Upper lobe of left lung (tissue), 6 donors: ENCODE measurements around the gene SPOCD1. TPM values are rescaled to one million over a fixed set of nuclear protein-coding genes. Genes with fewer than 3 reads are reported as not detected.
A peak's percentile ranks its signal among the peaks of the same experiment; 100 is the strongest.

ENCODE experiments used
- ATAC-seq, 2 donors: fragments of 200-7000 bp; cut with Tn5 transposase; one replicate each; pipeline ENCODE4 v1.9.1; 2022; ENCODE audit warnings: mild to moderate bottlenecking in 2 of 2, moderate library complexity in 2 of 2; ENCODE audit not compliant: low FRiP score in 2 of 2
- DNase-seq, 2 donors: peaks; one replicate each; pipeline ENCODE4 v3.0.0-alpha.2; 2019 to 2020
- H3K27ac ChIP-seq, 4 donors: fragments of 200-600 bp; sonication (generic); one replicate each; pipeline ENCODE4 v1.5.1; 2016 to 2019
- H3K27me3 ChIP-seq, 4 donors: fragments of 200-600 bp; sonication (generic); one replicate each; pipeline ENCODE4 v1.5.1; 2017 to 2019
- H3K36me3 ChIP-seq, 4 donors: fragments of 200-600 bp; sonication (generic); one replicate each; pipeline ENCODE4 v1.5.1; 2016 to 2019
- H3K4me1 ChIP-seq, 4 donors: fragments of 200-600 bp; sonication (generic); one replicate each; pipeline ENCODE4 v1.5.1; 2018 to 2019
- H3K4me3 ChIP-seq, 4 donors: fragments of 200-600 bp; sonication (generic); one replicate each; pipeline ENCODE4 v1.5.1; 2017 to 2019; ENCODE audit warnings: mild to moderate bottlenecking in 2 of 4, moderate library complexity in 1 of 4
- H3K9me3 ChIP-seq, 4 donors: fragments of 200-600 bp; sonication (generic); one replicate each; pipeline ENCODE4 v1.5.1; 2018 to 2019
- EP300 ChIP-seq, 4 donors: sonication (generic); formaldehyde crosslinking; IDR thresholded peaks; one replicate each; pipeline ENCODE4 v1.5.1; 2017; ENCODE audit warnings: antibody characterized with exemption in 4 of 4, control low read depth in 2 of 4
- POLR2A ChIP-seq, 4 donors: fragments of 450-650 bp; IDR thresholded peaks; one replicate each; pipeline ENCODE4 v1.5.1; 2016 to 2017; ENCODE audit warnings: antibody characterized with exemption in 4 of 4, mild to moderate bottlenecking in 2 of 4
- POLR2AphosphoS5 ChIP-seq, 2 donors: sonication (generic); formaldehyde crosslinking; IDR thresholded peaks; one replicate each; pipeline ENCODE4 v1.5.1; 2017; ENCODE audit warnings: antibody characterized with exemption in 2 of 2
- WGBS, 2 donors: methylation state at CpG; one replicate each; pipeline ENCODE4 v1.1.5; 2017 to 2018; 5-methylcytosine and 5-hydroxymethylcytosine counted together
- total RNA-seq, 6 donors: library from RNA; depleted of rRNA in 4 of 6; stranded (reverse); fragments of >200 nt in 4 of 6; gene quantifications; one replicate each; pipeline versions ENCODE4 v1.1.0 to v1.2.1, GENCODE V29; 2016 to 2021
- TF ChIP-seq, protein P1 (sequence below), 6 experiments: fragments of 450-650 bp in 4 of 6; fragments of 200-600 bp in 2 of 6; sonication (generic) in 2 of 6; IDR thresholded peaks; one replicate each; pipeline ENCODE4 v1.5.1; 2016 to 2019; ENCODE audit warnings: antibody characterized with exemption in 6 of 6
- donor health status: DM: no; HTN: no; CAD: no; lungs with moderate emphysema.
- donor health status: DM: no; HTN: yes; CAD: no; lungs with severe emphysema.

SPOCD1 gene
- total RNA-seq, 6 donors from 2014 or later = 7.3 to 63.3 (median 10.4) TPM

DNA sequence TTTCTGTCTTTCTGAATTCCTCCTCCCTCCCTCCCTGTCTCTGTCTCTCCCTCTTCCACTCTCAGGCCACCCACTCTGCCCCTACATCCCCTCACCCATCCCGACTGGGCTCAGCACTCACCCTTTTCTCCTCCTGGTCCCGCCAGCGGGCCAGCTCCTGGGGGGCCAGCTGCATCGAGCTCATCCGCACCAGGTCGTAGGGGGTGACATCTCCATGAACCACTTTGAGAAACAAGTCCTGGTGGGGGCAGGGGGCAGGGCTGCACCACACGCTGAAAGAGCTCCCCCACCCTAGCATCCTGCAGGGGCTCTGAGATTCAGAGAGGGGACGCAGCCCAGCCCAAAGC lies 17.8 kb downstream of the SPOCD1 start:
- Histone ChIP-seq H3K9me3 (no peaks in the 10 kb centered on the region), H3K36me3 (no peaks in the 10 kb centered on the region), H3K4me3 (peak overlapping the region in 2 of 4 donors; percentile 11 to 14), H3K27me3 (no peaks in the 10 kb centered on the region), H3K27ac (no peak overlapping the region), H3K4me1 (peaks cover 0 to 5% (median 2%) of the 10 kb centered on the region in 4 donors)
- WGBS, 2 donors = 75 to 76% methylated on average over 3 to 8 of the region's 8 CpGs
- TF ChIP-seq, protein P1, sequence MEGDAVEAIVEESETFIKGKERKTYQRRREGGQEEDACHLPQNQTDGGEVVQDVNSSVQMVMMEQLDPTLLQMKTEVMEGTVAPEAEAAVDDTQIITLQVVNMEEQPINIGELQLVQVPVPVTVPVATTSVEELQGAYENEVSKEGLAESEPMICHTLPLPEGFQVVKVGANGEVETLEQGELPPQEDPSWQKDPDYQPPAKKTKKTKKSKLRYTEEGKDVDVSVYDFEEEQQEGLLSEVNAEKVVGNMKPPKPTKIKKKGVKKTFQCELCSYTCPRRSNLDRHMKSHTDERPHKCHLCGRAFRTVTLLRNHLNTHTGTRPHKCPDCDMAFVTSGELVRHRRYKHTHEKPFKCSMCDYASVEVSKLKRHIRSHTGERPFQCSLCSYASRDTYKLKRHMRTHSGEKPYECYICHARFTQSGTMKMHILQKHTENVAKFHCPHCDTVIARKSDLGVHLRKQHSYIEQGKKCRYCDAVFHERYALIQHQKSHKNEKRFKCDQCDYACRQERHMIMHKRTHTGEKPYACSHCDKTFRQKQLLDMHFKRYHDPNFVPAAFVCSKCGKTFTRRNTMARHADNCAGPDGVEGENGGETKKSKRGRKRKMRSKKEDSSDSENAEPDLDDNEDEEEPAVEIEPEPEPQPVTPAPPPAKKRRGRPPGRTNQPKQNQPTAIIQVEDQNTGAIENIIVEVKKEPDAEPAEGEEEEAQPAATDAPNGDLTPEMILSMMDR (IDR thresholded peaks at IDR 0.05) = no peak
- TF ChIP-seq EP300 (IDR thresholded peaks at IDR 0.05) (no peak), POLR2AphosphoS5 (IDR thresholded peaks at IDR 0.05) (no peak), POLR2A (IDR thresholded peaks at IDR 0.05) (no peak)
- DNase-seq (peak in 1 of 2 donors; percentile 15), ATAC-seq (no peak)

DNA sequence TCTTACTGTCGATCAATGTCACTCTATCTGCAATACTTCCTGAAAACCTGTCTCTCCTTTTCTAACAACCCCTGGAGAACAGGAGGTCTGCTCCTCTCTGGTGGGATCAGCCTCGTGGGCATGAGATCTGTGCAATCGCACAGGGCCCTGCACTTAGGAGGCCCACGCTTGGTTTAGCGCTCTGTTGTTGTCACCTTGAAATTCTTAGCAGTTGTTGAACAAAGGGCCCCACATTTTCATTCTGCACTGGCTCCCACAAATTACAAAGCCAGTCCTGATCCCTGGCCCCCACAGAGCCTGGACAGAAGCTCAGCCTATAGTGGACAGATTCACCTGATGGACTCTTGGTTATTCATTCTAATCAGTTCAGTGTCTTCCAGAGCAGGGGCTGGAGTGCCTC lies 18.6 kb downstream of the SPOCD1 start:
- no peaks in the 10 kb centered on the region for H3K36me3 ChIP-seq
- H3K27me3 ChIP-seq = no peaks in the 10 kb centered on the region
- peak overlapping the region in 1 of 4 donors; percentile 14 for H3K4me3 ChIP-seq
- ATAC-seq = no peak
- H3K27ac ChIP-seq = no peak overlapping the region
- peaks cover 0 to 5% (median 0%) of the 10 kb centered on the region in 4 donors for H3K4me1 ChIP-seq
- H3K9me3 ChIP-seq = no peaks in the 10 kb centered on the region
- no peak for DNase-seq
- TF ChIP-seq, protein P1 (IDR thresholded peaks at IDR 0.05) = no peak
- TF ChIP-seq EP300 (IDR thresholded peaks at IDR 0.05) (no peak), POLR2A (IDR thresholded peaks at IDR 0.05) (no peak), POLR2AphosphoS5 (IDR thresholded peaks at IDR 0.05) (no peak)
- WGBS, 2 donors = 78 to 82% methylated on average over 5 of the region's 5 CpGs

DNA sequence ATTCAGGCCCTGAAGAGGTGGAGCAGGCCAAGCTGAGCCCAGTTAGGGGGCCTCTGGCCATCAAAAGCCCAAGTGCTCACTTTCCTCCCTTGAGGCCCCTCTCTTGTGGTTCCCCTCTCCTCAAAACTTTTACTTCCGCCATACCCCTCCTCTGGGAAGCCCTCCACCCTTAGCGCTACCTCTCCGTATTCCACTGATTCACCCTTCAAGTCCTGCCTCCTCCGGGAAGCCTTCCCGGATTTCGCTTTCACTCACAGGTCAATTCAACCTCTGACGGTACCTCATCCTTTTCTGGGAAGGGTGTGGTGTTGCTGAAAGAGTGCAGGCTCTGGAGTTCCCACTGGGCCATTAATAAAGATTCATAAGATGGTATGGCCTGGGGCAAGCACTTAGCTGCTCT lies 19.1 kb downstream of the SPOCD1 start:
- TF ChIP-seq POLR2AphosphoS5 (IDR thresholded peaks at IDR 0.05) (no peak), POLR2A (IDR thresholded peaks at IDR 0.05) (no peak), EP300 (IDR thresholded peaks at IDR 0.05) (no peak)
- TF ChIP-seq, protein P1 (IDR thresholded peaks at IDR 0.05) = no peak
- no peaks in the 10 kb centered on the region for H3K36me3 ChIP-seq
- no peaks in the 10 kb centered on the region for H3K9me3 ChIP-seq
- H3K27ac ChIP-seq = no peak overlapping the region
- peaks cover 0 to 5% (median 0%) of the 10 kb centered on the region in 4 donors for H3K4me1 ChIP-seq
- H3K4me3 ChIP-seq = no peak overlapping the region
- ATAC-seq = no peak
- no peak for DNase-seq
- WGBS, 2 donors = 85 to 89% methylated on average over 7 of the region's 7 CpGs
- no peaks in the 10 kb centered on the region for H3K27me3 ChIP-seq

DNA sequence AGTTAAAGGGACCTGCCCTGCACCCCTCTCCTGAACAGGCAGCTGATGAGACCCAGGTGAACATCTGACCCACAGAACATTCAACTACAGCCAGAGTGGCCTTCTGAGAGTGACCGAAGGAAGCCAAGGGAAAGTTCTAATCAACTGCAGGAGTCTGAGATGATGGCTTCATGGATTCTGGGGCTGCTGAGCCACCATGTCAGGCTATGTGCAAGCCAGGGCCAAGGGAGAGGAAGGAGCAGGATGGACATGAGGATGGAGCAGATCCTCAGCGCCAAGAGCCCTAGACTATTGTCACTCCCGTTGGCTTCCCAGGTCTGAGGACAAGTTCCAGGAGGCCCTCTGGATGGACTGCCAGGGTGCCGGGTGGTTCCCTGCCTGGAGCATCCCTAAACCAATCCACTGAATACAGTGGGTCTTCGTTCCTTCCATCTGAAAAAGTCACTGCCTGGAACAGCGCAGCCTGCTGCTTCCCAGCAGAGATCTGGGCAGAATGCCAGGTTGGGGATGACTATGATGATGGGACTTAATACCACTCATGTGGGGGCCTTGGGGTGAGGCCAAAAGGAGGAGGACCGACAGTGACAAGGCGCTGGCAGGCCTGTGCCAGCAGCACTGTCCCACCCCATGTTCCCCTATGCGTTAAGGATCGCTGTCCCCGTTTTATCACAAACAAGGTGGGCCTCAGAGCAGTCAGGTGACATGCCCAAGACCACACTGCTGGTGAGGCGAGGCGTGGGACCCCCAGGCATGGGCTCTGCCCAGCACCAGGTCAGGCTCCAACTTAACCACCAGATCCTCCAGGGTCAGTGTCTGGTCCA lies 19.8 kb downstream of the SPOCD1 start:
- WGBS, 2 donors = 79 to 88% methylated on average over 10 to 12 of the region's 13 CpGs
- TF ChIP-seq, protein P1 (IDR thresholded peaks at IDR 0.05) = no peak
- TF ChIP-seq POLR2A (IDR thresholded peaks at IDR 0.05) (no peak), POLR2AphosphoS5 (IDR thresholded peaks at IDR 0.05) (no peak), EP300 (IDR thresholded peaks at IDR 0.05) (no peak)
- Histone ChIP-seq H3K36me3 (no peaks in the 10 kb centered on the region), H3K27ac (no peak overlapping the region), H3K4me1 (peaks cover 0 to 5% (median 0%) of the 10 kb centered on the region in 4 donors), H3K4me3 (no peak overlapping the region), H3K9me3 (no peaks in the 10 kb centered on the region), H3K27me3 (no peaks in the 10 kb centered on the region)
- no peak for ATAC-seq
- peak in 1 of 2 donors; percentile 4 for DNase-seq
